T-helper 2 cell treated with Interferon-gamma antibody and Interleukin-4, amounts not matched to agents 5 μg/mL and 100 μg/mL, for 36 hours (primary cell): ENCODE results near the gene ENAM.
A peak's percentile ranks its signal among the peaks of the same experiment; 100 is the strongest.

Source experiments
- DNase-seq: peaks from one replicate; pipeline ENCODE4 v3.0.0; 2021; ENCODE audit warnings: low spot score
- H3K27ac Mint-ChIP-seq: one replicate; pipeline ENCODE4 v1.8.0; 2021; ENCODE audit warnings: mild to moderate bottlenecking, mixed read lengths
- H3K27me3 Mint-ChIP-seq: one replicate; pipeline ENCODE4 v1.8.0; 2021; ENCODE audit warnings: low read depth, mixed read lengths
- H3K36me3 Mint-ChIP-seq: one replicate; pipeline ENCODE4 v1.8.0; 2021; ENCODE audit warnings: low read depth, mixed read lengths
- H3K4me1 Mint-ChIP-seq: one replicate; pipeline ENCODE4 v1.8.0; 2021; ENCODE audit warnings: low read depth, mixed read lengths
- H3K4me3 Mint-ChIP-seq: one replicate; pipeline ENCODE4 v1.8.0; 2022; ENCODE audit warnings: mild to moderate bottlenecking, moderate library complexity, mixed read lengths
- H3K9me3 Mint-ChIP-seq: one replicate; pipeline ENCODE4 v1.8.0; 2021; ENCODE audit warnings: mixed read lengths

The ENAM gene, protein sequence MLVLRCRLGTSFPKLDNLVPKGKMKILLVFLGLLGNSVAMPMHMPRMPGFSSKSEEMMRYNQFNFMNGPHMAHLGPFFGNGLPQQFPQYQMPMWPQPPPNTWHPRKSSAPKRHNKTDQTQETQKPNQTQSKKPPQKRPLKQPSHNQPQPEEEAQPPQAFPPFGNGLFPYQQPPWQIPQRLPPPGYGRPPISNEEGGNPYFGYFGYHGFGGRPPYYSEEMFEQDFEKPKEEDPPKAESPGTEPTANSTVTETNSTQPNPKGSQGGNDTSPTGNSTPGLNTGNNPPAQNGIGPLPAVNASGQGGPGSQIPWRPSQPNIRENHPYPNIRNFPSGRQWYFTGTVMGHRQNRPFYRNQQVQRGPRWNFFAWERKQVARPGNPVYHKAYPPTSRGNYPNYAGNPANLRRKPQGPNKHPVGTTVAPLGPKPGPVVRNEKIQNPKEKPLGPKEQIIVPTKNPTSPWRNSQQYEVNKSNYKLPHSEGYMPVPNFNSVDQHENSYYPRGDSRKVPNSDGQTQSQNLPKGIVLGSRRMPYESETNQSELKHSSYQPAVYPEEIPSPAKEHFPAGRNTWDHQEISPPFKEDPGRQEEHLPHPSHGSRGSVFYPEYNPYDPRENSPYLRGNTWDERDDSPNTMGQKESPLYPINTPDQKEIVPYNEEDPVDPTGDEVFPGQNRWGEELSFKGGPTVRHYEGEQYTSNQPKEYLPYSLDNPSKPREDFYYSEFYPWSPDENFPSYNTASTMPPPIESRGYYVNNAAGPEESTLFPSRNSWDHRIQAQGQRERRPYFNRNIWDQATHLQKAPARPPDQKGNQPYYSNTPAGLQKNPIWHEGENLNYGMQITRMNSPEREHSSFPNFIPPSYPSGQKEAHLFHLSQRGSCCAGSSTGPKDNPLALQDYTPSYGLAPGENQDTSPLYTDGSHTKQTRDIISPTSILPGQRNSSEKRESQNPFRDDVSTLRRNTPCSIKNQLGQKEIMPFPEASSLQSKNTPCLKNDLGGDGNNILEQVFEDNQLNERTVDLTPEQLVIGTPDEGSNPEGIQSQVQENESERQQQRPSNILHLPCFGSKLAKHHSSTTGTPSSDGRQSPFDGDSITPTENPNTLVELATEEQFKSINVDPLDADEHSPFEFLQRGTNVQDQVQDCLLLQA

GRCh38 chr4:70628444-70628843, at the start of gene ENAM:
ENAM (plus strand) TSS chr4:70628744; CDS start chr4:70629501, 757 bp downstream.
- no peak within 1 kb of the TSS for H3K27ac Mint-ChIP-seq
- H3K36me3 Mint-ChIP-seq: no peaks in the 10 kb centered on the region
- no peaks in the 10 kb centered on the region for H3K4me1 Mint-ChIP-seq
- H3K9me3 Mint-ChIP-seq: no peaks in the 10 kb centered on the region
- H3K27me3 Mint-ChIP-seq: peaks cover 10% of the 10 kb centered on the region
- no peak for DNase-seq
- H3K4me3 Mint-ChIP-seq: no peak within 1 kb of the TSS

DNA sequence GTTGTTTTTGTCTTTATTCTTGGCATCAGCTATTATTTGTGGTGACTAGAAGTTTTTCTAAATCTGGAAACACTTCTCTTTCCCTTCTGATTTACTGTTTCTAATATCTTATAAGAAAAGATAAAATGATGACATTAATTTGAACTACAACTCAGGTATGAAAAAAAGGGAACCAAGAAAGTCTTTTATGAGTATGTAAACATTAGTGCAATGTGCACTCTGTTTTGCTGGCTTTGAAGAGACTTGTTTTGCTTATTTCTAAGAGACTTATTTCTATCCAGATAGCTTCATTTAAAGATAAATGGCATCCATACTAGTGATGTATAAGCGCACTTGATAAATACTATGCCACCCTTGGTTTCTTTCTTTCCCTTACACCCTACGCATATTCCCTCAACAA, 46.6 kb upstream of the ENAM start:
- no peak overlapping the region for H3K4me3 Mint-ChIP-seq
- H3K27me3 Mint-ChIP-seq: no peaks in the 10 kb centered on the region
- no peak for DNase-seq
- no peak overlapping the region for H3K27ac Mint-ChIP-seq
- no peaks in the 10 kb centered on the region for H3K4me1 Mint-ChIP-seq
- no peaks in the 10 kb centered on the region for H3K36me3 Mint-ChIP-seq
- no peaks in the 10 kb centered on the region for H3K9me3 Mint-ChIP-seq

- H3K9me3 Mint-ChIP-seq: no peaks in the 10 kb centered on the region
- no peaks in the 10 kb centered on the region for H3K27me3 Mint-ChIP-seq
- H3K4me3 Mint-ChIP-seq: no peak overlapping the region
- no peaks in the 10 kb centered on the region for H3K36me3 Mint-ChIP-seq
- H3K4me1 Mint-ChIP-seq: no peaks in the 10 kb centered on the region
- H3K27ac Mint-ChIP-seq: no peak overlapping the region
- DNase-seq: no peak
These were observed 44.4 kb upstream of the ENAM start for GRCh38 chr4:70583952-70584834.

DNA sequence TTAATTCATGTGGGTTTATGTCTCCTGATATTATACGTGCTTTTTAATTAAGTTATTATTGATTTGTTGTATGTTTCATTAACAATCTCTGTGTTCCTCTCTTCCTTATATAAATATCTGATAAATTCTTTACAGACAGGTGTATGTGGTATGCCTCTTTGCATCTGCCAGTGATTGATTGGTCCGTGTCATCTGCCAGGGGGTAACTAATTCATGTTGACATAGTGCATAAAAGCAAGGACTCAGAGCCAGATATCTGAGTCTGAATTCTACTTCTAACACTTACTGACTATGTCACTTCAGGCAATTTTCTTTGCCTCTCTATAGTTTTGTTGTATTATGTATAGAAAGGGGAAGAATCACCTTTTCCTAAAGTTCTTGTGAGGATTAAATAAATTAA, 41.7 kb upstream of the ENAM start:
- H3K4me3 Mint-ChIP-seq: no peak overlapping the region
- H3K27ac Mint-ChIP-seq: no peak overlapping the region
- H3K36me3 Mint-ChIP-seq: no peaks in the 10 kb centered on the region
- H3K4me1 Mint-ChIP-seq: no peaks in the 10 kb centered on the region
- no peaks in the 10 kb centered on the region for H3K9me3 Mint-ChIP-seq
- no peaks in the 10 kb centered on the region for H3K27me3 Mint-ChIP-seq
- no peak for DNase-seq

- DNase-seq: no peak
- Mint-ChIP-seq H3K9me3 (no peaks in the 10 kb centered on the region), H3K27me3 (no peaks in the 10 kb centered on the region), H3K4me1 (no peaks in the 10 kb centered on the region), H3K36me3 (no peaks in the 10 kb centered on the region), H3K27ac (no peak overlapping the region), H3K4me3 (no peak overlapping the region)
These were observed 38.8 kb upstream of the ENAM start for GRCh38 chr4:70589785-70590184.

GRCh38 chr4:70591955-70592582, 36.5 kb upstream of the ENAM start, which contains the start of gene AMBN:
AMBN (plus strand) TSS chr4:70592256; CDS start chr4:70592359, 103 bp downstream.
- Mint-ChIP-seq H3K4me3 (no peak within 1 kb of the TSS), H3K36me3 (no peaks in the 10 kb centered on the region), H3K4me1 (no peaks in the 10 kb centered on the region), H3K9me3 (no peaks in the 10 kb centered on the region), H3K27me3 (no peaks in the 10 kb centered on the region), H3K27ac (no peak within 1 kb of the TSS)
- no peak for DNase-seq

DNA sequence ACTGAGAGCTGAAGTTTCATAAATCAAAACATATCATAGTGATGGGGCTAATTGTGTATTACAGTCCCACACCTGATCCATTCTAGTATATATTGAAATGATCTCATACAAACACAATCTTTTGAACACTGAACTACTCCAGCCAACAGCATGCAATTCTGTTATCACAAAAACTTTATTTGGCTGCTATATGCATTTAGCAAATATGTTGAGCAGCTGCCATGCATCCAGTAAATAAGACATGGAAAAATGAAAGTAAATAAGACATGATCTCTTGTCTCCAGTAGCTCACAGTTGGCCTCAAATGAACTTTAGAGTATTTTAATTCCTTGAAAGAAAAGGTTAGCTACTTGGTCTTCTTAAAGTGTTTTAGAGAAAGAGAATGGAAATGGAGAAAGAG, 34.3 kb upstream of the ENAM start:
- H3K4me1 Mint-ChIP-seq: no peaks in the 10 kb centered on the region
- H3K27me3 Mint-ChIP-seq: no peaks in the 10 kb centered on the region
- H3K27ac Mint-ChIP-seq: no peak overlapping the region
- no peak for DNase-seq
- no peaks in the 10 kb centered on the region for H3K36me3 Mint-ChIP-seq
- no peaks in the 10 kb centered on the region for H3K9me3 Mint-ChIP-seq
- H3K4me3 Mint-ChIP-seq: no peak overlapping the region

DNA sequence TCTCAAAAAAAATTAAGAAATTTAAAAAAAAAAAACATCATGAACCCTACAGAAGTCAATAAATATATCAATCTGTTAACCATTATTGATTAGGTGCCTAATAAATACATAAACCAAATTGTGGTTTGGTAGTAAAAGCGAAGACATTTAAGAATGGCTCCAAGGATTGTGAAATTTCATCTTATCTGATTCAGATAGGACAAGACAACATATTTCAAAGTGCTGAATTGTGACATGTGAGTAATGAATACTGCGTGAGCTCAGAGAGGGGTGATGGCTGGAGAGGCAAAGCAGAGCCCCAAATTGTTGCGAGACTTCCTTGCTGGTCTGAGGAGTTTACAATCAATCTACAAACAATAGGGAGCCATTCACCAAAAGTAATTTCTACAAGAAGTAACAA, 28.2 kb upstream of the ENAM start:
- Mint-ChIP-seq H3K4me3 (no peak overlapping the region), H3K4me1 (peaks cover 1% of the 10 kb centered on the region), H3K27ac (no peak overlapping the region), H3K9me3 (no peaks in the 10 kb centered on the region), H3K27me3 (peaks cover 12% of the 10 kb centered on the region), H3K36me3 (no peaks in the 10 kb centered on the region)
- DNase-seq: no peak

DNA sequence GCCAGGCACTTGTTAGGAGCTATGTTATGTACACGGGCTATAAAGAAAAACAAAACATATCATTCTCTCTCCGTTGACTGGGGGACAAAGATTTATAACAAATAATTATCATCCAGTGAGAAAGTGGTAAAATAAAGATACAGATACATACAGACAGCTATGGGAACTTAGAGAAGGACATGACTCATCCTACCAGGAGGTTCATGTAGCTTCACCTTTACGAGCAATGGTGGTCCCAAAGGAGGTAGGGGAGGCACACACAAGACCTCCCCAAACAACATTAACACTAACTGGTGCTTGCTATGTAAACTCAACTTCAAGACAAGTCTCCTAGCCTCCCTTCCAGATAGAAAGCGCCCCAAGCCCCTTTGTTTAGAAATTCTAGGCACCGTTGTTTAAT, 27.6 kb upstream of the ENAM start:
- DNase-seq: no peak

GRCh38 chr4:70601422-70602039, 27.0 kb upstream of the ENAM start:
- DNase-seq: peak; percentile 51
- Mint-ChIP-seq H3K27ac (no peak overlapping the region), H3K9me3 (no peaks in the 10 kb centered on the region), H3K36me3 (no peaks in the 10 kb centered on the region), H3K4me3 (no peak overlapping the region), H3K4me1 (peaks cover 1% of the 10 kb centered on the region), H3K27me3 (peaks cover 15% of the 10 kb centered on the region)

More for the DNA sequence above, 27.6 kb upstream of the ENAM start:
- H3K4me1 Mint-ChIP-seq: peaks cover 1% of the 10 kb centered on the region
- H3K36me3 Mint-ChIP-seq: no peaks in the 10 kb centered on the region
- H3K9me3 Mint-ChIP-seq: no peaks in the 10 kb centered on the region
- H3K27me3 Mint-ChIP-seq: peaks cover 15% of the 10 kb centered on the region
- H3K27ac Mint-ChIP-seq: no peak overlapping the region
- no peak overlapping the region for H3K4me3 Mint-ChIP-seq

- Mint-ChIP-seq H3K27ac (no peak overlapping the region), H3K4me3 (no peak overlapping the region), H3K27me3 (peaks cover 22% of the 10 kb centered on the region), H3K36me3 (no peaks in the 10 kb centered on the region), H3K9me3 (no peaks in the 10 kb centered on the region), H3K4me1 (peaks cover 1% of the 10 kb centered on the region)
- no peak for DNase-seq
These were observed 24.7 kb upstream of the ENAM start for GRCh38 chr4:70603856-70604255.

DNA sequence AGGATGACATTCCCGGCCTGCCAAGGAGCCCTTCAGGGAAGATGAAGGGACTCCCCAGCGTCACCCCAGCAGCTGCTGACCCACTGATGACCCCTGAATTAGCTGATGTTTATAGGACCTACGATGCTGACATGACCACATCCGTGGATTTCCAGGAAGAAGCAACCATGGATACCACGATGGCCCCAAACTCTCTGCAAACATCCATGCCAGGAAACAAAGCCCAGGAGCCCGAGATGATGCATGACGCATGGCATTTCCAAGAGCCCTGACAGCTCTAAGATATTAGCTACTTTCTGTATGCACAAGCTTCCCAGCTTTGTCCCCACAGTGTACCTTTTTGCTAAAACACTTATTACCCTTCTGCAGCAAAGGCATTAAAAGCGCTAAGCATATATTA, 22.1 kb upstream of the ENAM start:
- Mint-ChIP-seq H3K4me1 (no peaks in the 10 kb centered on the region), H3K9me3 (no peaks in the 10 kb centered on the region), H3K27ac (no peak overlapping the region), H3K36me3 (no peaks in the 10 kb centered on the region), H3K27me3 (peaks cover 22% of the 10 kb centered on the region), H3K4me3 (no peak overlapping the region)
- no peak for DNase-seq
